GM13977 (cell line): ENCODE results near the gene CDK5.

ENCODE experiments used
- DNase-seq: peaks from one replicate; pipeline ENCODE4 v3.0.0; 2012; ENCODE audit warnings: low spot score
- CTCF ChIP-seq: IDR thresholded peaks from 2 replicates; pipeline ENCODE4 v1.5.1; 2012; ENCODE audit warnings: mild to moderate bottlenecking, control low read depth; ENCODE audit not compliant: insufficient read depth; ENCODE audit errors: extremely low read depth, missing control alignments
- in situ Hi-C: fragments of 300-500 bp; cut with MboI; formaldehyde crosslinking; loops from one replicate; pipeline ENCODE4 v1.12.0; 2022; ENCODE audit warnings: low sequenced_read_pairs, low pct_unique_long_range_greater_than_20kb, mixed read lengths, inconsistent platforms; ENCODE audit not compliant: unreplicated experiment

Gene CDK5

GRCh38 chr7:151017953-151018420, 39.7 kb downstream of the CDK5 start:
- peak; percentile 86 for DNase-seq

GRCh38 chr7:151017370-151017952, 40.2 kb downstream of the CDK5 start:
- no peak for DNase-seq
- in situ Hi-C loops: no loop called here
- no peak for TF ChIP-seq CTCF

More at GRCh38 chr7:151017953-151018420, 39.7 kb downstream of the CDK5 start:
- peak; percentile 97 for TF ChIP-seq CTCF
- in situ Hi-C loops: no loop called here

- DNase-seq: no peak
- in situ Hi-C loops: no loop called here
- TF ChIP-seq CTCF: no peak
These were observed 40.8 kb downstream of the CDK5 start for GRCh38 chr7:151016942-151017341.

GRCh38 chr7:151016505-151016904, 41.2 kb downstream of the CDK5 start:
- no peak for DNase-seq
- in situ Hi-C loops: no loop called here
- no peak for TF ChIP-seq CTCF

- in situ Hi-C loops: no loop called here
- no peak for TF ChIP-seq CTCF
These were observed 41.7 kb downstream of the CDK5 start for GRCh38 chr7:151015967-151016366.

GRCh38 chr7:151014950-151015349, 42.7 kb downstream of the CDK5 start:
- no peak for TF ChIP-seq CTCF
- no peak for DNase-seq
- in situ Hi-C loops: no loop called here

More at GRCh38 chr7:151015967-151016366, 41.7 kb downstream of the CDK5 start:
- no peak for DNase-seq
